NCI-H1694 (cell line): ENCODE measurements around the gene APBB2.
"Not testable (repeated sequence)": the region's sequence is repeated elsewhere in the genome, so short reads cannot be mapped to it uniquely, and the experiment has no call there.

Experiments
- DNase-seq: peaks from one replicate; lab custom pipeline; 2025; lab: John Stamatoyannopoulos, UW

The APBB2 gene

DNA sequence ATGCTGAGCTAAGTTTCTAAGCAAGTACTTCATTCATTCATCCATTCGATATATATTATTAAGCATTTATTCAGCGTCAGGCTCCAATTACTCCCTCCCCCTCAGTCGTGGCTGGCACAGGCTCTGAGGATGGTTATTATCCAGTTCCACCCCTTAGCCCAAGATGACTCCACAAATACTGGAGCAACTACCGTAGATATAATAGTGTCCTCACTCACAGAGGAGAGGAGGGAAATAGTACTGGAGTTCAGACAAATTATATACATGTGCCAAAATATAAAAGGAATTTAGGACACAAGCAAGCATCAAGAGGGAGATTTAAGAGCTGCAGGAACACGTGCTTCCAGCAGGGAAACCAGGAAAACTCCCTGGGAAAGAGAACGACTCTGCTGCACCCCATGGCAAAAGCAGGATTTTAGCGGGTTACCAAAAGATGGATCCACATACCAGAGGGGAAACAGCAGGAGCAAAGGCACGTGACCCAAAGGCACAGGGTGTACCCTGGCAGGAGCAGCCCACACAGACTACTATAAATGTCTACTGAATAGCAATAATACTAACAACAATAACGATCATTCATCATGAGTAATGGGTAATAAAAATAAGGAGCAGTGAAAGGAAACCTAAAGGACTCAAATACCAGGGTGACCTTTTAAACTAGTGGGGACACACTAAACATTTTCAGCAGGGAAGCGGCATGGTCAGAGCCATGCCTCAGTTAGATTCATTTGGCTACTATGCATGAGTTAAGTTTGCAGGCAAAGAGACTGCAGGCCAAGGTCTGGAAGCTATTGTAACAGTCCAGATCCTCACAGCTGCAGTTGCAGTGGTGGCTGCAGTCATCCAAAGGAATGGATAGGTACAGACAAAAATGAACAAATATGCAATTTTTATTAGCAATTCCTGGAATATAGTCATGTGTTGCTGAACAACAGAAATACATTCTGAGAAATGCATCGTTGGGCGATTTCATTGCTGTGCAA is 153.7 kb downstream of the APBB2 start:
- no peak for DNase-seq

DNA sequence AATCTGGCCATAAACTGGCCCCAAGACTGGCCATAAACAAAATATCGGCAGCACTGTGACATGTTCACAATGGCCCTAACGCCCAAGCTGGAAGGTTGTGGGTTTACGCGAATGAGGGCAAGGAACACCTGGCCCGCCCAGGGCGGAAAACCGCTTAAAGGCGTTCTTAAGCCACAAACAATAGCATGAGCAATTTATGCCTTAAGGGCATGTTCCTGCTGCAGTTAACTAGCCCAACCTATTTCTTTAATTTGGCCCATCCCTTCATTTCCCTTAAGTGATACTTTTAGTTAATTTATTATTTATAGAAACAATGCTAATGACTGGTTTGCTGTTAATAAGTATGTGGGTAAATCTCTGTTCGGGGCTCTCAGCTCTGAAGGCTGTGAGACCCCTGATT is 154.9 kb downstream of the APBB2 start:
- not testable (repeated sequence) for DNase-seq

DNA sequence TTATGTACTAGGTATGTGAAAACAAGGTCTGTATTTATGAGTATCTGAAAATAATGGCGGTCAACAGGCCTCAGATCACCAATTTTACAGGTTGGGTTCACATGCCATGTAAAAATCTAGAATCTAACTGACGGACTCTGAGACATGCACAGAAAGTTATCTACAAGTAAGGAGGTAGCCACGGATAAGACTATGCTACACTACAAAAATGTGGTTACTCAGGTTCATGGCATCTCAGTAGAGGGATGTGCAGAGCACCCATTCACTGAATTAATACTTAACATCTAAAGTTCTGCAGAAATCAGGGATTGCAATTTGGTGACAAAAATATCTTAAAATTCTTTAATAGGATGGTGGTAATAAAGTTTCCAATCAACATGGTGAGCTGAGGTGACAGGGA is 155.9 kb downstream of the APBB2 start:
- no peak for DNase-seq

DNA sequence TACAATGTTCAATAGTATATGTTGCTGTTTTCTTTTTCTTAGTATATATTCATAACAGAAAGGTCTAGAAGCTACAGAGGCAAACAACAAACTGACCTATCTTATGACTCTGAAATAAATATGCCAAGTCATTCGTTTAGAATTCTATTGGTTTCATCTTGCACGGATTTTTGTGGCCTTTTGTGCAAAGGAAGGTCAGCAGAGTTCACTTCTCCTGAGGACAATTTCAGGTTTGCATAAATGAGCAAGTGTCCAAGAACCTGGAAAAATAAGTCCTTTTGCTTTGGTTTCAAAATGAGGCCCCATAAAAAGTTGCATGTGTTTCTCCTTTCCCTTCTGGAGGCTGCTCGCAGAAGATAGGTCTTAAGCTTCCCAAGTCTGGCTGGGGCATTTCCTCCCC is 156.9 kb downstream of the APBB2 start:
- no peak for DNase-seq

DNA sequence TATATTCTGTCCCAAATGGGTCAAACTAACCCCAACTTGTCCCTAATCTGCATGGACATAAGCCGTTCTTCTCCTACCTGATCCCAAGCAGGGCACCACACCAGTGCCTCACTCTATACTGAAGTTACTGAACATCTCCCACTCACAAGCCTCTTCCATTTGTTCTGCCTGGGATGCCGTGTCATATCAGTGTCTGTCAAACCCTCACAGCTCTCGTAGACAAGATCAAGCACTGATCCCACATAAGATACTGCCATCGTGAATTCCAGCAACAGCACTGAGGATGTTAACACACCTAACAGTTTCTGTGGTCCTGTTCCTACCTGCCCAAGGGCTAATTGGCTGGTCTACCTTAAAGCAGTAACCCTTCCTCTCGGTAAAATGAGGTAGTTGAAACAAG is 162.1 kb downstream of the APBB2 start:
- no peak for DNase-seq

DNA sequence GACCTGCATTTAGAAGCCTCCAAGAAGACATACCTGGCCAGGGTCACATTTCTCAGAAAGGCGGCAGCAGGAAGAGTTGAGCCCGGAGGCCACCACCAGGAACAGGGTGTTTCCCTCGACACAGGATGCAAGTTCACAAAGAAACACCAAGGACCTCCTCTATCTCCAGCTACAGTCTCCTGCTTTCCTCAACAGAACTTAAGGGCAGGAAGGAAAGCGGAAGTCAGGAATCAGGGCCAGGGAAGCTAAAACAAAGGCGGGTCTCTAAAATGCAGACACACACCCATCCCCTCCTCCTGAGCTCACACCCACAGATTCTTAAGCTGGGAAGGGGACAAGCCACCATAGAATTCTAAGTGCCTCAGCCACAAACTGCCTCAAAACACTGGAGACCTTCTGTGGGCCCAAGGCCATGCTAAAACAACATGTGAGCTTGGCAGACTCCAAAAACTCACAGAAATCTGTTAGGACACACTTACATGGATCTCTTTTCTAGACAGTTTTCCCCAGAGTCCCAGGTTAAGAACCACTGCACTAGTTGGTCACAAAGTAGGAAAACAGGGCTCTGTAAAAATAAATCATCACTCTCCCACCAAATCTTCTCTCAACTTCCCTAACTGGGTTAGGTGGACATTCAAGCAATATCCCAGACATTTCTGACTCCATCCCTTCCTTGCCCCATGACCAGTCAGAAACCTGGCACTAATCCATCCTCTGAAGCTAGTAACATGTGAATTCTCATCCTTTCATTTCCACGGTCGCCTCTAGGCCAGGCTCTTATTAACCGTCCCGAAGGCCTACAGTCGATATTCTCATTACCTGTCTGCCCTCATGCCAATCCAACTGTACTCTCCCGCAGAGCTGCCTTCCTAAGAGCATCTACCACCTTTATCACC is 163.2 kb downstream of the APBB2 start:
- no peak for DNase-seq

DNA sequence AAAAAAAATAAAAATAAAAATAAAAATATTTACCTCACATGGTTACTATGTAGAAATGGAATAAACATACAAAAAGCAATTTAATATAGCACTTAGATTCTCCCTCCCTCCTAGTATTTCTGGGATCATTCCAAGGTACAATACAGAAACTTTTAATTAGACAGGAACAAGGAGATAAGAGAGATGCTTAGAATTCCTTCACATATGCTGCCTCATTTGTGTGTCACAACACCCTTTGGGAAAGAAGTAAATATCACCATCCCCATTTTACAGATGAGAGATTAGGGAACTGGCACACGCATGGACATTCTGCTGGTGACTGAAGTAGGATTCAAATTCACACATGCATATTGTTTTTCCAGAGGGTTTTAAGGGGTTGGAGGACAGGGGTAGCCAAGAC is 164.2 kb downstream of the APBB2 start:
- no peak for DNase-seq

DNA sequence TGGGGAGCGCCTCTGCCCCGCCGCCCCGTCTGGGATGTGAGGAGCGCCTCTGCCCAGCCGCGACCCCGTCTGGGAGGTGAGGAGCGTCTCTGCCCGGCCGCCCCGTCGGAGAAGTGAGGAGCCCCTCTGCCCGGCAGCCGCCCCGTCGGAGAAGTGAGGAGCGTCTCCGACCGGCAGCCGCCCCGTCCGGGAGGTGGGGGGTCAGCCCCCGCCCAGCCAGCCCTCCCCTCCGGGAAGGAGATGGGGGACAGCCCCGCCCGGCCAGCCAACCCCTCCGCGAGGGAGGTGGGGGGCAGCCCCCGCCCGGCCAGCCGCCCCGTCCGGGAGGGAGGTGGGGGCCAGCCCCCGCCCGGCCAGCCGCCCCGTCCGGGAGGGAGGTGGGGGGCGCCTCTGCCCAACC is 165.2 kb downstream of the APBB2 start:
- DNase-seq = not testable (repeated sequence)

DNA sequence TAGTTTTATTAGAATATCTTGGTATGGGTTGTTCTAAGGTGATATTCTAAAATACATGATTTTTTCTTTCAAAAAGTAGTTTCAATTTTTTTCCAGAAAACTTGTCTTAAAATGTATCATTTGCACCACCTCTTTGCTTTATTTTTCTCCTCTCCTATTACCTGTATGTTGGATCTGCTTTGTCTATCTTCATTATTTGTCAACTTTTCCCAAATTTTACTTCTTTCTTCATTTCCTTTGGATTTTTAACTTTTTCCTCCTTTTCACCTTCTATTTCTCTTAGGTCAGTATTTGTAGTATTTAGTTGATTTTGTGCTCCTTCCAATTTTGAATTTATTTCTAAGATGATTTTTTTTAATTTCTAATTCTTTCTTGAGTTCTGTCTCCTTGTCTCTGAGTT is 169.6 kb downstream of the APBB2 start:
- DNase-seq = no peak

DNA sequence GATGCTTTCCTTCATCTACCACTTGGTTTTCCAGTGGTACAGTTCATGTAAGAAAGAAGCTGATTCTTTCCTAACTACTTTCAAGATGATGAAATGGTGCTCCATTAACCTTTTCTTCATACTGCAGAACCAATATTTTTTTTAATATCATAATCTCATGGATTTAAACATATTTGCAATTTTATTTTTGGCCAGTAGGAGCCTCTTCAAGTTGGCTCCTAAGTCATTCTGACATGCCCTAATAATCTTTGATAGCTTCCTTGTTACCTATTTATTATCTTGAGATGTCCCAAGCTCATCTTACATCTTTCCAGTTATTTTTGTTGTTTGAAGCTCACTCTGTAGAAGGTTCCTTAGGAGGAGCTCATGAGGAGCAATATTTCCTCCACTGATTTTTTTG is 170.2 kb downstream of the APBB2 start:
- DNase-seq = no peak

DNA sequence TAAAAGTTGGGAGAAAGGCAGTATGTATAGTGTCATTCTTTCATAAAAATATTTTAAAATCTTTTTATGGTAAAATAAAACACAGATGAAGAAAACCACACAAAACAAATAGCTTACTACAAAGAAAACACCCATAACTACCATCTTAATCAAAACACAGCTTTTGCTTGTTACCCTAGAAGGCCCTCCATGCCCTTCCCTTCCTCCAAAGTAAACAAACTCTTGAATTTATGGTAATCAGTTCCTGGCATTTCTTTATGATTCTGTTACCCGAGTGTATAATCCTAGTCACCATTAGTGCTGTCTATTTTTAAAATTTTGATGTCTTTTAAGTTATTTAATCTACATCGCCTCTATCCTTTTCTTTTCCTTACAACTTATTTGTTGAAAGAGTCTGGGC is 170.9 kb downstream of the APBB2 start:
- DNase-seq = no peak

DNA sequence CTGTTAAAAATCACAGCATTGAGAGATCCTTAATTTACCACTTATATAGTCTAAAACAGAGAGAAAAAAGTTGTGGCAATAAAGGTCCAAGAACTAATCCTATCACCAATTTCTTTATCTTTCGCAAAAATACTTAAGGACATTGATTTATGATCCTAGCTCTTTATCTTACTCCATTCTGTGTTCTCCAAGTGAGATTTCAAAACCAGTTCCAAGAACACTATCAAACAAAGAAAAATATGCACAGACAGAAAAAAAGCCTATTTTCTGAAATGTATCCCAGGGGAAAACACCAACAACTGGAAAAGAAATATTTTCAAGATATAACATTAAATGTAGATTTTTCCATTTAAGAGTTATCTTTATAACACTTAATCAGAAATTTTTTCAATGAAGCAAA is 172.8 kb downstream of the APBB2 start:
- DNase-seq = no peak

DNA sequence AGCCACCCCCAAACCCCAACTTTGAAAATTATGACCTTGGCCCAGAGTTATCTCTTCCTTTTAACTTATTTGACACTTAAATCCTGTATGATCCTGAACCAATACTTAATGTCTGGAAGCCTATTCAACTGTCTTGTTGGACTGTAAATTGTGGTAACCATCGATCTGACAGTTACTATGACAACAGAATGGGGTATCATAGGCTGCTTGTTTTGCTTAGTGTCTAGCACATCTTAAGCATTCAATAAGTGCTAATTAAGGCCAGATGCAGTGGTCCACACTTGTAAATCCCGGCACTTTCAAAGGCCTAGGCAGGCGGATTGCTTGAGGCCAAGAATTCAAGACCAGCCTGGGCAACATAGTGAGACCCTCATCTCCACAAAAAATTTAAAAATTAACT is 175.0 kb downstream of the APBB2 start:
- no peak for DNase-seq

DNA sequence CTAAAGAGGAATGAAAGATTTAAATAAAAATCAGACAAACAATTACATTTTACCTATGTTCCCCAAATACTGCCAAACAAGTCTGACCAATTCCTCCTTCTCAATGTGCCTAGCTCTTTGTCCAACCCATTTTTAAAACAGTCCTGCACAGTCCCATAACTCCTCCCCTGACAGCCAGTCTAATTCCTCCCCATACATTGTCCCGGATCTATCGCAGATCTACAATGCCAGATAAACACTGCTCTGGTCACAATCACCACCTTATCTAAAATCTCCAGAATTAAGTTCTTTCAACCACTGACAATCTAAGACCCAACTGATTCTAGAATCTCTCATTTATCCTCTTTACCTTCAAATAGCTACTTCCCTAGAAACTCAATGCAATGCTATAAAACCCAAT is 176.0 kb downstream of the APBB2 start:
- DNase-seq = no peak

DNA sequence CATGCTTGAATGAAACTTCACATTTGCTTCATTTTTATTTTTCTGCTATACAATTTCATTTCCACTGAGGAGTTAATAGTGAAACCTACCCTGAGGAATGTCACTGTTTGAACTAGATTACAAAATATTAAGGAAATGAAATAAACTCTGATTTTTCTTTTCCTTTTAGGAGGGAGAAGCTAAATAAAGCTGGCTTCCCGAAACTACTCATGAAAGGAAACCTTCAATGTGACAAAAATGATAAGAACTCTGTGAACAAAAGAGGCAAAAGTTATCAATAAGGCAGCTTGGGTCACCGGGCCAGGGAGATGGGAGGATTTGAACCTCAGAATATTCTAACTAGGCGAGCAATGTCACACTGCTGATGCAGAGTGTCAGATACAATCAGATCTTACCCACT is 185.2 kb downstream of the APBB2 start:
- no peak for DNase-seq

DNA sequence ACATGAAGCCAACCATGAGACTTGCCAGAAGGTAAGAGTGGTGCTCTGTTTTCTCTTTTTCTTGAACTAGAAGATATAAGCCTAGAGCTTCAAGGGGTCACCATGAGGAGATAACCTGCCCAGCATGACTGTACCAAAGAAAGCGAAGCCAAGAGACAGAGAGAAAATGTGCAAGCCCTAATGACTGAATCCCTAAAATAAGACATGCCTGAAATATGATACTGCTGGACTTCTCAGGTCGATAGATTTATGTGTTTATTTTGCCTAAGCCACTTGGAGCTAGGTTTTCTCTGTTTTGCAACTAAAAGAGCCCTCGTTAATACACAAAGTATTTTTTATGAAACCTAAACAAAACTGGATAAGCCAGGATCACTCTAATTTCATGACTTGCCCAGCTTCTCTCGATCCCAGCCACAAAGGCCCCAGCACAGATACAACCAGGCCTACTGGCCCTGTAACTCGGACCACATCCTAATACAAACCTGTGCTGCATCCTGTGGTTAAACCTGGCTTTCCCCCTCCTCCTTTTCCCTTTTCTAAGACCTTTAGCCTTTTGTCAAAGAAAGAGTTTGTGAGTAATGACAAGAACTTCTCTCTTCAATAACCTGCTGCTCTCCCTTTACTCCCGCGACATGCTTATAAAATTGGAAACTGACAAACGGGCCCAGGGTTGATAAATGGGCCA is 185.8 kb downstream of the APBB2 start:
- no peak for DNase-seq

DNA sequence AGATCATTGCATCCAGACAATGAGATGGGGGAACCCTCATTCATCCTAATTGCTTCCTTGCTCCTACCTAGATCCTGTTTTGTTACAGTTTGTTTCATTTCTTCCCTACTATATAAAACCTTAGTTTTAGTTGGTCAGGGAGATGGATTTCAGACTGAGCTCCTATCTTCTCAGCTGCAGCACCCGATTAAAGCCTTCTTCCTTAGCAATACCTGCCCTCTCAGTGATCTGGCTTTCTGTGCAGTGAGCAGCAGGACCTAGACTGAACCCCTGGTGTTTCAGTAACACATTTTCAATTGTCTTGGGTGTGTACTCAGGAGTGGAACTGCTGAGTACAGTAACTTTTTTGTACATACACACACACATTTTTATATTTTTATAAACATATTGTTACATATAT is 187.4 kb downstream of the APBB2 start:
- DNase-seq = no peak

DNA sequence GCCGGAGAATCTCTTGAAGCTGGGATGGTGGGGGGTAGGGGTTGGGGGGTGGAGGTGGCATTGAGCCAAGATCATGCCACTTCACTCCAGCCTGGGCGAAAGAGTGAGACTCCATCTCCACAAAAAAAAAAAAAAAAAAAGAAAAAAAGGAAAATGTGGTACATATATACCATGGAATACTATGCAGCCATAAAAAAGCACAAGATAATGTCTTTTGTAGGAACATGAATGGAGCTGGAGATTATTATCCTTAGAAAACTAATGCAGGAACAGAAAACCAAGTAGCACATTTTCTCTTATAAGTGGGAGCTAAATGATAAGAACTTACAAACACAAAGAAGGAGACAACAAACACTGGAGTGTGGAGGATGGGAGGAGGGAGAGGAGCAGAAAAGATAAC is 188.5 kb downstream of the APBB2 start:
- DNase-seq = no peak

DNA sequence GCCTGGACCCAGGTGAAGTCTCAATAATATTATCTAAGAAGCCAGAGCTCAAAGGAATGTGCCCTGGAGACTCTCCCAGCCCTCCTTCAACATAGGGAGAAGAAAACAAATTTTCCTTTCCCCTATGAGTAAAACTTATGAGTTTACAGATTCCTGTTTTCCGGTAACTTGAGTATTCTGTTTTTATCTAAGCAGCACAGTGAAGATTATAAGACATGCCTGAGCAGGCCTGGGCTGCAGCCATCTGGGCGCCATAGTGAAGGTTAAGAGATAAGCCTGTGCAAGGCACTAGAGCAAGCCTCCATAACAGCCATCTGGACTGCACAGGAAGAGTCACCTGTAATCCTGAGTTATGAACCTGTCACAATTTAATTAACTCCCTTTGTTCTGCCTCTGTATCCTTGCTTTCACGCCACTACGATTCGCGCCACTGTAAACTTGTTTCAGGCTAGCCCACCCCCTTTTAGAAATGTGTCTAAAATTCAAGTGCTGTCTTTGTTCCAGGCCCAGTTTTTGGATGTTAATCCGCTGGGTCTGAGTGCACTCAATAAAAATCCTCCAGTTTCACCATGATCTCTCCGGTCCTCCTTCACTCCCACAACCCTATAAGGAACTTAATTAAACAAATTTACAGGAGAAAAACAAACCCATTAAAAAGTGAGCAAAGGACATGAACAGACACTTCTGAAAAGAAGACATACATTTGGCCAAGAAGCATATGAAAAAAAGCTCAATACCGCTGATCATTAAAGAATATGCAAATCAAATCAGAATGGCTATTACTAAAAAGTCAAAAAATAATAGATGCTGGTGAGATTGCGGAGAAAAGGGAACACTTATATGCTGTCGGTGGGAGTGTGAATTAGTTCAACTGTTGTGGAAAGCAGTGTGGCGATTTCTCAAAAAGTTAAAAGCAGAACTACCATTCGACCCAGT is 189.5 kb downstream of the APBB2 start:
- no peak for DNase-seq

DNA sequence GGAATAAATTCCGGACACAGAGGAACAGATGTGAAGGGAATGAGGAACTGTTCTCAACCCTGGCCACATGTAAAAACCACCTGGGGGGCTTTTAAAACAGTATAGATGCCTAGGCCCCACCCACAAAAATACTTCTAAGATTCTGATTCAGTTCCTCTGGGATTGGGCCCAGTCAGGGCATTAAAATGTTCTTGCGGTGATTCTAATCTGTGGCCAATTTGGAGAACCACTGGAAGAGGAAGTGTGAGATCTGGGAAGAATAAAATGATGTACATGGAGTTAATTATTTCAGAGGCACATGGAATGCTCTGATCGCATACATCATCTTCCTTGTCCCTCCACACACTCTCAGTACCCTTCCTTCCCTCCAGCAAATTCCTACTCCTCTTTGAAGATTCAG is 192.2 kb downstream of the APBB2 start:
- no peak for DNase-seq

DNA sequence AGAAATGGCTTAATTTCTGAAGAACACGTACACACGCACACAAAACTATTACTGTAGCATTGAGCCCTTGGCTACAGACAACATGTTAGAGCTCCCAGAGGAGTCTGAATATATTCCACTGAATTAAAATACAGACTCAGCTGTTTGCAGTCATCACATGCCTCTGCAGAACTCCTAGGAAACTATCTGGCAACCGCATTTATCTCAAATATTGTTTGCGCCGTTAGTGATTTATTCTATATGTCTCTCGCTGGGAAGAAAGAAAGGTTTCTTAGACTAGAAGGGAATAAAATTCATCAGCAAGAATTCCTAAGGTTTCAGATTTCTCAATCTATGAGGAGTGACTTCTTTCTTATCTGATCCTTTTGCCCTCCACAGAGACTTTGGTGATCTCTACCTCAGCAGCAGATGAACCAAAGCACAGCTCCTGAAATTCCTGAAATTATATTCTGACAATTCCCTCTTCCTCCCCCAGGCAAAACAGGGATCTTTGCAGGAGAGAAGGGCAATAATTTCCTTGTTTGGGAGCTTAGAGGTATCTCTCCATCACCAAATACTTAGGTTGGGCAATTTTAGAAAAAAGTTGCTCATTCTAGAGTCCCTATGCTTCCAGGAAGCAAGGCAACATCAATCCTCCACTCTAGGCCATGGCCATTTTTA is 199.2 kb downstream of the APBB2 start:
- no peak for DNase-seq
